Adrenal gland (tissue), 5 donors: ENCODE measurements around the gene ST6GALNAC4.

Experiments used
- POLR2A ChIP-seq, 2 donors: fragments of 450-650 bp; IDR thresholded peaks; one replicate each; pipeline ENCODE4 v1.6.1; 2017; ENCODE audit warnings: antibody characterized with exemption in 2 of 2, mild to moderate bottlenecking in 2 of 2, moderate library complexity in 1 of 2
- TF ChIP-seq, protein P1 (sequence below), 6 experiments: fragments of 450-650 bp in 4 of 6; fragments of 200-600 bp in 2 of 6; sonication (generic) in 1 of 6; IDR thresholded peaks; 1 replicate in 5 of 6; 2 replicates in 1 of 6; pipeline versions ENCODE4 v1.5.1 to v1.8.0; 2016 to 2021; ENCODE audit warnings: antibody characterized with exemption in 6 of 6, mild to moderate bottlenecking in 2 of 6, moderate library complexity in 1 of 6
- donor health status: DM: no; HTN: no; CAD: no.

DNA sequence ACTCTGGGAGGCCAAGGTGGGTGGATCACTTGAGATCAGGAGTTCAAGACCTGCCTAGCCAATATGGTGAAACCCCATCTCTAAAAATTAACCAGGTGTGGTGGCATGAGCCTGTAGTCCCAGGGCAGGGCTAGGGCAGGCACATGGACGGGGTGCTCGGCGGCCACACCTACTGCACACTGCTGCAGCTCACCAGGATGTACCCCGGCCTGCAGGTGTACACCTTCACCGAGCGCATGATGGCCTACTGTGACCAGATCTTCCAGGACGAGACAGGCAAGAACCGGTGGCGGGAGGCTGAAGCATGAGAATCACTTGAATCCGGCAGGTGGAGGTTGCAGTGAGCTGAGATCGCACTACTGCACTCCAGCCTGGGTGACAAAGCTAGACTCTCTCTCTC is 3.2 kb downstream of the ST6GALNAC4 start:
- TF ChIP-seq, protein P1, sequence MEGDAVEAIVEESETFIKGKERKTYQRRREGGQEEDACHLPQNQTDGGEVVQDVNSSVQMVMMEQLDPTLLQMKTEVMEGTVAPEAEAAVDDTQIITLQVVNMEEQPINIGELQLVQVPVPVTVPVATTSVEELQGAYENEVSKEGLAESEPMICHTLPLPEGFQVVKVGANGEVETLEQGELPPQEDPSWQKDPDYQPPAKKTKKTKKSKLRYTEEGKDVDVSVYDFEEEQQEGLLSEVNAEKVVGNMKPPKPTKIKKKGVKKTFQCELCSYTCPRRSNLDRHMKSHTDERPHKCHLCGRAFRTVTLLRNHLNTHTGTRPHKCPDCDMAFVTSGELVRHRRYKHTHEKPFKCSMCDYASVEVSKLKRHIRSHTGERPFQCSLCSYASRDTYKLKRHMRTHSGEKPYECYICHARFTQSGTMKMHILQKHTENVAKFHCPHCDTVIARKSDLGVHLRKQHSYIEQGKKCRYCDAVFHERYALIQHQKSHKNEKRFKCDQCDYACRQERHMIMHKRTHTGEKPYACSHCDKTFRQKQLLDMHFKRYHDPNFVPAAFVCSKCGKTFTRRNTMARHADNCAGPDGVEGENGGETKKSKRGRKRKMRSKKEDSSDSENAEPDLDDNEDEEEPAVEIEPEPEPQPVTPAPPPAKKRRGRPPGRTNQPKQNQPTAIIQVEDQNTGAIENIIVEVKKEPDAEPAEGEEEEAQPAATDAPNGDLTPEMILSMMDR (IDR thresholded peaks at IDR 0.05): no peak
- TF ChIP-seq POLR2A (IDR thresholded peaks at IDR 0.05): no peak
